Measurements from ENCODE around the gene NRG2. TPM values are rescaled to one million over a fixed set of nuclear protein-coding genes. Genes with fewer than 3 reads are reported as not detected.

NRG2 gene
- total and polyA plus RNA-seq, 12 donors: 0.64 to 6.6 (median 2.9) TPM

GRCh38 chr5:139897342-139897741 lies 145.8 kb downstream of the NRG2 start:
- DNase-seq: no peak
- Histone ChIP-seq H3K9me3 (no peaks in the 10 kb centered on the region), H3K4me3 (no peak overlapping the region), H3K27me3 (peaks cover 0 to 17% (median under 1%) of the 10 kb centered on the region in 7 donors), H3K4me1 (peaks cover 3 to 32% (median 18%) of the 10 kb centered on the region in 9 donors), H3K27ac (no peak overlapping the region), H3K36me3 (no peaks in the 10 kb centered on the region)
- no peak for TF ChIP-seq CTCF (IDR thresholded peaks at IDR 0.05)
- ATAC-seq: no peak
- intact Hi-C loops (cut with DNase I): loop anchor here in 1 of 10 donors (10.0 kb wide), 1 partner anchor 67 kb away; no protein-coding TSS in a partner anchor
- WGBS, 2 donors: 87 to 91% methylated on average over 6 of the region's 6 CpGs

DNA sequence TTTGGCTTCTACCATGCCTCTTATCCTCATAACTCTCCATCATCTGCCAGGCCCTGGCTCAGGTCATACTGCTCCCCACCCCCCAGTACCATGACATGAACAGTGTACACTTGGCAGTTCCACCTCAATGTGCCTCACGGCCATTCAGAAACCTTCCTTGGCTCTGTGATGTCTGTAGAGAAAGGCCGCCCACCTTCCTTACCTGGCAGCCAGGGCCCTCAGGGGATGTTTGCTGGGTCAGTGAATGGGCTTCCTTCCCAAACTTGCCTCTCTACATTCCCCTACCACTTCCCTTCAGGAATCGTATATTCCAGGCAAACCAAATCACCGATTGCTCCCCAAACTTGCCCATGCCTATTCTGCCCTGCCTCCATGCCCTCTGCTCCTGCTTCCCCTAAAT lies 146.4 kb downstream of the NRG2 start:
- ATAC-seq (peak in 1 of 8 donors; percentile 27), DNase-seq (no peak)
- WGBS, 2 donors: 83 to 93% methylated on average over 4 of the region's 4 CpGs
- Histone ChIP-seq H3K27ac (no peak overlapping the region), H3K9me3 (no peaks in the 10 kb centered on the region), H3K4me1 (peaks cover 3 to 32% (median 18%) of the 10 kb centered on the region in 9 donors), H3K4me3 (no peak overlapping the region), H3K27me3 (peaks cover 0 to 11% (median 0%) of the 10 kb centered on the region in 7 donors), H3K36me3 (no peaks in the 10 kb centered on the region)
- no peak for TF ChIP-seq CTCF (IDR thresholded peaks at IDR 0.05)
- intact Hi-C loops (cut with DNase I): loop anchor here in 1 of 10 donors (10.0 kb wide), 1 partner anchor 68 kb away; no protein-coding TSS in a partner anchor

GRCh38 chr5:139895647-139896046 lies 147.5 kb downstream of the NRG2 start:
- no peak for TF ChIP-seq CTCF (IDR thresholded peaks at IDR 0.05)
- Histone ChIP-seq H3K4me3 (no peak overlapping the region), H3K4me1 (peaks cover 3 to 32% (median 18%) of the 10 kb centered on the region in 9 donors), H3K9me3 (no peaks in the 10 kb centered on the region), H3K27ac (peak overlapping the region in 1 of 10 donors; percentile 26), H3K36me3 (no peaks in the 10 kb centered on the region), H3K27me3 (peaks cover 0 to under 1% (median 0%) of the 10 kb centered on the region in 7 donors)
- intact Hi-C loops (cut with DNase I): loop anchor here in 1 of 10 donors (10.0 kb wide), 1 partner anchor 69 kb away; no protein-coding TSS in a partner anchor
- DNase-seq (peak in 1 of 2 donors; percentile 50), ATAC-seq (peak in 4 of 8 donors; percentile 18 to 41 (median 29))
- 41 to 55% methylated on average over 2 of the region's 2 CpGs for WGBS, 2 donors

DNA sequence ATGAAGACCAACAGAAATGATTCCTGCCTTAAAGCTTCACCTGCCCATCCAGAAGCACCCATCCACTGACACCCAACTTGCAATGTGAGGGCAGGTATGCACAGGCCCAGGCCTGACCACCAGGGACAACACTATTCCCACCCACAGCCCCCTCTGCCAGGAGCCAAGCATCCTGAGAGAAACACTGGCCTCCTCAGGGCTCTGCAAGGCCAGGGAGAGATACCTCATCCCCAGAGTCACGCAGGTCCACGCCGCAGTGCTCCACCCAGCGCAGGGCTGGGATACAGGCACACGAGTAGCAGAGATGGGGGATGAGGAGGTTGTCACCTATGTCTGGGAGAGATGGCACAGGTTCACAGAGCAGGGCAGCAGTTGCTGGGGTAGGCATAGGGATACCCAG lies 148.1 kb downstream of the NRG2 start:
- no peak for TF ChIP-seq CTCF (IDR thresholded peaks at IDR 0.05)

More for the DNA sequence above, 148.1 kb downstream of the NRG2 start:
- 94 to 96% methylated on average over 5 of the region's 5 CpGs for WGBS, 2 donors
- Histone ChIP-seq H3K4me3 (no peak overlapping the region), H3K4me1 (peaks cover 3 to 32% (median 18%) of the 10 kb centered on the region in 9 donors), H3K27ac (no peak overlapping the region), H3K9me3 (no peaks in the 10 kb centered on the region), H3K27me3 (no peaks in the 10 kb centered on the region), H3K36me3 (no peaks in the 10 kb centered on the region)
- intact Hi-C loops (cut with DNase I): loop anchor here in 1 of 10 donors (10.0 kb wide), 1 partner anchor 70 kb away; no protein-coding TSS in a partner anchor
- ATAC-seq: peak in 1 of 8 donors; percentile 28
- no peak for DNase-seq

All from heart right ventricle (tissue), 16 donors.